Measurements from ENCODE around the gene NAB1.
A peak's percentile ranks its signal among the peaks of the same experiment; 100 is the strongest.

NAB1 gene

DNA sequence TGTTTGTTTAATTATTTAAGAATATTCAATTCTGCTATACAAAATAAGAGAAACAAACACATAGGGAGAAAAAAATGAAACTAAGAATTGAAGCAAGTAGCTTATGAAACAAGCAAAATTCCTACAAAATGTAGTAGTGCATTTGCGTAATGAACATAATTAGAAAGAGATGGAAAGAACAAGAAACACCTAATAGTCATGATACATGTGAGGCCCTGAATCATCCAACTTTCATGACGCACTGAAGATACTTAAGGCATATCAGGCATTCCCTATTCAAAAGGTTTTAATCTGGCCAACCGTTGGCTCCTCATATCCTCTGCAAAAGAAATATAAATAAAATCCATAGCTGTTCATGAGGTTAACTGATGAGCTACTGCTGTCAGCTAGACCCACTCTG lies 14.5 kb upstream of the NAB1 start:
- Histone ChIP-seq H3K4me3 (ENCODE audit: low read depth, low read length) (no peak overlapping the region), H3K36me3 (ENCODE audit: control insufficient read depth in 2 of 2, insufficient read depth in 1 of 2, low read length in 2 of 2) (no peaks in the 10 kb centered on the region), H3K9me3 (ENCODE audit: control insufficient read depth, insufficient read depth, low read depth, low read length) (no peaks in the 10 kb centered on the region), H3K4me1 (ENCODE audit: control insufficient read depth, insufficient read depth, low read length) (0 out of 2 replicates have a peak, but pooled peaks cover 2% of the 10 kb centered on the region), H3K27ac (ENCODE audit: extremely low read depth, low read depth, low read length) (no peak overlapping the region)
- no peak for TF ChIP-seq ZNF530 (tag by site-specific recombination; IDR thresholded peaks at IDR 0.05; ENCODE audit: low read depth)
- TF ChIP-seq, protein P1, sequence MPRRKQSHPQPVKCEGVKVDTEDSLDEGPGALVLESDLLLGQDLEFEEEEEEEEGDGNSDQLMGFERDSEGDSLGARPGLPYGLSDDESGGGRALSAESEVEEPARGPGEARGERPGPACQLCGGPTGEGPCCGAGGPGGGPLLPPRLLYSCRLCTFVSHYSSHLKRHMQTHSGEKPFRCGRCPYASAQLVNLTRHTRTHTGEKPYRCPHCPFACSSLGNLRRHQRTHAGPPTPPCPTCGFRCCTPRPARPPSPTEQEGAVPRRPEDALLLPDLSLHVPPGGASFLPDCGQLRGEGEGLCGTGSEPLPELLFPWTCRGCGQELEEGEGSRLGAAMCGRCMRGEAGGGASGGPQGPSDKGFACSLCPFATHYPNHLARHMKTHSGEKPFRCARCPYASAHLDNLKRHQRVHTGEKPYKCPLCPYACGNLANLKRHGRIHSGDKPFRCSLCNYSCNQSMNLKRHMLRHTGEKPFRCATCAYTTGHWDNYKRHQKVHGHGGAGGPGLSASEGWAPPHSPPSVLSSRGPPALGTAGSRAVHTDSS (tag by site-specific recombination; IDR thresholded peaks at IDR 0.05), result no peak
- TF ChIP-seq ZNF132 (tag by site-specific recombination; IDR thresholded peaks at IDR 0.05; ENCODE audit: borderline replicate concordance), result no peak
- TF ChIP-seq ZNF610 (tag by site-specific recombination; IDR thresholded peaks at IDR 0.05; ENCODE audit: borderline replicate concordance), result no peak
- no peak for TF ChIP-seq GLIS2 (tag by site-specific recombination; IDR thresholded peaks at IDR 0.05)
- TF ChIP-seq ZNF585B (tag by site-specific recombination; IDR thresholded peaks at IDR 0.05), result no peak
- TF ChIP-seq OVOL3 (tag by site-specific recombination; IDR thresholded peaks at IDR 0.05), result no peak
- TF ChIP-seq ZNF302 (tag by site-specific recombination; IDR thresholded peaks at IDR 0.05; ENCODE audit: low read depth), result no peak
- TF ChIP-seq, protein P2, sequence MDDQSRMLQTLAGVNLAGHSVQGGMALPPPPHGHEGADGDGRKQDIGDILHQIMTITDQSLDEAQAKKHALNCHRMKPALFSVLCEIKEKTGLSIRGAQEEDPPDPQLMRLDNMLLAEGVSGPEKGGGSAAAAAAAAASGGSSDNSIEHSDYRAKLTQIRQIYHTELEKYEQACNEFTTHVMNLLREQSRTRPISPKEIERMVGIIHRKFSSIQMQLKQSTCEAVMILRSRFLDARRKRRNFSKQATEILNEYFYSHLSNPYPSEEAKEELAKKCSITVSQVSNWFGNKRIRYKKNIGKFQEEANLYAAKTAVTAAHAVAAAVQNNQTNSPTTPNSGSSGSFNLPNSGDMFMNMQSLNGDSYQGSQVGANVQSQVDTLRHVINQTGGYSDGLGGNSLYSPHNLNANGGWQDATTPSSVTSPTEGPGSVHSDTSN (CRISPR knock-in tag; IDR thresholded peaks at IDR 0.05), result no peak
- TF ChIP-seq SP3 (tag by site-specific recombination; IDR thresholded peaks at IDR 0.05), result no peak
- TF ChIP-seq, protein P3, sequence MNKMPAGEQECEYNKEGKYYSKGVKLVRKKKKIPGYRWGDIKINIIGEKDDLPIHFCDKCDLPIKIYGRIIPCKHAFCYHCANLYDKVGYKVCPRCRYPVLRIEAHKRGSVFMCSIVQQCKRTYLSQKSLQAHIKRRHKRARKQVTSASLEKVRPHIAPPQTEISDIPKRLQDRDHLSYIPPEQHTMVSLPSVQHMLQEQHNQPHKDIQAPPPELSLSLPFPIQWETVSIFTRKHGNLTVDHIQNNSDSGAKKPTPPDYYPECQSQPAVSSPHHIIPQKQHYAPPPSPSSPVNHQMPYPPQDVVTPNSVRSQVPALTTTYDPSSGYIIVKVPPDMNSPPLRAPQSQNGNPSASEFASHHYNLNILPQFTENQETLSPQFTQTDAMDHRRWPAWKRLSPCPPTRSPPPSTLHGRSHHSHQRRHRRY (tag by site-specific recombination; IDR thresholded peaks at IDR 0.05), result no peak
- no peak for TF ChIP-seq ZNF423 (tag by site-specific recombination; IDR thresholded peaks at IDR 0.05)
- no peak for TF ChIP-seq ZNF221 (tag by site-specific recombination; IDR thresholded peaks at IDR 0.05; ENCODE audit: borderline replicate concordance)
- no peak for TF ChIP-seq ZNF473 (tag by site-specific recombination; IDR thresholded peaks at IDR 0.05)
- TF ChIP-seq ZNF350 (tag by site-specific recombination; IDR thresholded peaks at IDR 0.05), result no peak
- TF ChIP-seq, protein P4, sequence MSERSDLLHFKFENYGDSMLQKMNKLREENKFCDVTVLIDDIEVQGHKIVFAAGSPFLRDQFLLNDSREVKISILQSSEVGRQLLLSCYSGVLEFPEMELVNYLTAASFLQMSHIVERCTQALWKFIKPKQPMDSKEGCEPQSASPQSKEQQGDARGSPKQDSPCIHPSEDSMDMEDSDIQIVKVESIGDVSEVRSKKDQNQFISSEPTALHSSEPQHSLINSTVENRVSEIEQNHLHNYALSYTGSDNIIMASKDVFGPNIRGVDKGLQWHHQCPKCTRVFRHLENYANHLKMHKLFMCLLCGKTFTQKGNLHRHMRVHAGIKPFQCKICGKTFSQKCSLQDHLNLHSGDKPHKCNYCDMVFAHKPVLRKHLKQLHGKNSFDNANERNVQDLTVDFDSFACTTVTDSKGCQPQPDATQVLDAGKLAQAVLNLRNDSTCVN (tag by site-specific recombination; optimal IDR thresholded peaks at IDR 0.05), result no peak
- POLR2A ChIA-PET, result no interaction called here
- CTCF ChIA-PET, result interaction anchor here (1.2 to 1.7 kb wide), 2 partner anchors 9 to 10 kb away, joined by 3 to 7 read pairs; no protein-coding TSS in a partner anchor

DNA sequence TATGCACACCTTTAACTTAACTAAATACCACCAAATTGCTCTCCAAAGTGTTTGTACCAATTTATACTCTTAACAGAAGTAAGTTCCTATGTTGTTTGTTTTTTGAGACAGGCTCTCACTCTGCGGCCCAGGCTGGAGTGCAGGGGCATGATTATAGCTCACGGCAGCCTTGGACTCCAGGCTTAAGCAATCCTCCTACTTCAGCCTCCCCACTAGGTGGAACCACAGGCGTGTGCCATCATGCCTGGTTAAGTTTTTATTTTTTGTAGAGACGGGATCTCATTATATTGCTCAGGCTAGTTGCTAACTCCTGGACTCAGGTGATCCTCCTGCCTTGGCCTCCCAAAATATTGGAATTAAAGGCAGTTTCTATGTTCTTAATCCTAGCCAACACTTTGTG lies 13.1 kb upstream of the NAB1 start:
- CTCF ChIA-PET, result interaction anchor here (0.6 to 1.2 kb wide), 3 partner anchors 41 to 295 kb away, joined by 3 to 4 read pairs (median 3); no protein-coding TSS in a partner anchor

More for the DNA sequence above, 13.1 kb upstream of the NAB1 start:
- no peak for TF ChIP-seq ZNF184 (tag by site-specific recombination; IDR thresholded peaks at IDR 0.05)
- TF ChIP-seq ZNF404 (tag by site-specific recombination; IDR thresholded peaks at IDR 0.05), result no peak
- TF ChIP-seq REPIN1 (tag by site-specific recombination; IDR thresholded peaks at IDR 0.05; ENCODE audit: low read depth), result no peak
- TF ChIP-seq ZNF660 (tag by site-specific recombination; IDR thresholded peaks at IDR 0.05), result no peak
- TF ChIP-seq ZNF654 (tag by site-specific recombination; IDR thresholded peaks at IDR 0.05; ENCODE audit: low read depth), result peak; percentile 25
- H3K4me1 ChIP-seq (ENCODE audit: control insufficient read depth, insufficient read depth, low read length), result 0 out of 2 replicates have a peak, but pooled peaks cover 2% of the 10 kb centered on the region
- H3K4me3 ChIP-seq (ENCODE audit: low read depth, low read length), result no peak overlapping the region
- no peaks in the 10 kb centered on the region for H3K36me3 ChIP-seq (ENCODE audit: control insufficient read depth in 2 of 2, insufficient read depth in 1 of 2, low read length in 2 of 2)
- POLR2A ChIA-PET, result interaction anchor here (0.8 kb wide), 1 partner anchor 136 kb away, joined by 3 read pairs; no protein-coding TSS in a partner anchor
- no peak overlapping the region for H3K27ac ChIP-seq (ENCODE audit: extremely low read depth, low read depth, low read length)
- no peaks in the 10 kb centered on the region for H3K9me3 ChIP-seq (ENCODE audit: control insufficient read depth, insufficient read depth, low read depth, low read length)

Measured in HEK293 (cell line).